Body of pancreas (tissue), 4 donors: ENCODE results near the gene NLRP6.

Source experiments
- POLR2A ChIP-seq, 3 donors: fragments of 450-650 bp; IDR thresholded peaks; one replicate each; pipeline ENCODE4 v1.6.1; 2016; ENCODE audit warnings: antibody characterized with exemption in 3 of 3, mild to moderate bottlenecking in 2 of 3
- TF ChIP-seq, protein P1 (sequence below), 7 experiments: fragments of 450-650 bp in 4 of 7; fragments of 200-600 bp in 3 of 7; sonication (generic) in 3 of 7; IDR thresholded peaks; one replicate each; pipeline ENCODE4 v1.5.1; 2016 to 2019; ENCODE audit warnings: antibody characterized with exemption in 7 of 7

DNA sequence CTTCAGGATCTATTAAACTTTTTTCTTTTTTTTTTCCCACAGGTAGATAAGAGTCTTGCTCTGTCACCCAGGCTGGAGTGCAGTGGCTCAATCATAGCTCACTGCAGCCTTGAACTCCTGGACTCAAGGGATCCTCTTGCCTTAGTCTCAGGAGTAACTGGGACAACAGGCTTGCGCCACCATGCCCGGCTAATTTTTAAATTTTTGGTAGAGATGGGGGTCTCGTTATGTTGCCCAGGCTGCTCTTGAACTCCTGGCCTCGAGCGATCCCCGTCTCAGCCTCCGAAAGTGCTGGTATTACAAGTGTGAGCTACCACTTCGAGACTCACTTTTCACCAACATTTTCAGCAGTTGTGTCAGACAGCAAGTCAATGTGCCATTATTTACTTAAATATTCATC lies 43.0 kb upstream of the NLRP6 start:
- TF ChIP-seq, protein P1, sequence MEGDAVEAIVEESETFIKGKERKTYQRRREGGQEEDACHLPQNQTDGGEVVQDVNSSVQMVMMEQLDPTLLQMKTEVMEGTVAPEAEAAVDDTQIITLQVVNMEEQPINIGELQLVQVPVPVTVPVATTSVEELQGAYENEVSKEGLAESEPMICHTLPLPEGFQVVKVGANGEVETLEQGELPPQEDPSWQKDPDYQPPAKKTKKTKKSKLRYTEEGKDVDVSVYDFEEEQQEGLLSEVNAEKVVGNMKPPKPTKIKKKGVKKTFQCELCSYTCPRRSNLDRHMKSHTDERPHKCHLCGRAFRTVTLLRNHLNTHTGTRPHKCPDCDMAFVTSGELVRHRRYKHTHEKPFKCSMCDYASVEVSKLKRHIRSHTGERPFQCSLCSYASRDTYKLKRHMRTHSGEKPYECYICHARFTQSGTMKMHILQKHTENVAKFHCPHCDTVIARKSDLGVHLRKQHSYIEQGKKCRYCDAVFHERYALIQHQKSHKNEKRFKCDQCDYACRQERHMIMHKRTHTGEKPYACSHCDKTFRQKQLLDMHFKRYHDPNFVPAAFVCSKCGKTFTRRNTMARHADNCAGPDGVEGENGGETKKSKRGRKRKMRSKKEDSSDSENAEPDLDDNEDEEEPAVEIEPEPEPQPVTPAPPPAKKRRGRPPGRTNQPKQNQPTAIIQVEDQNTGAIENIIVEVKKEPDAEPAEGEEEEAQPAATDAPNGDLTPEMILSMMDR (IDR thresholded peaks at IDR 0.05) = no peak
- TF ChIP-seq POLR2A (IDR thresholded peaks at IDR 0.05) = no peak
